Activated T-cell treated with anti-CD3 and anti-CD28 coated beads for 4 hours (primary cell): Measurements from ENCODE around the gene PDE4DIP.
"Not testable (repeated sequence)": the region's sequence is repeated elsewhere in the genome, so short reads cannot be mapped to it uniquely, and the experiment has no call there.

ENCODE experiments used
- DNase-seq: peaks from one replicate; pipeline ENCODE4 v3.0.0-alpha.2; 2020

PDE4DIP gene

GRCh38 chr1:148921047-148921446 lies 76.8 kb downstream of the PDE4DIP start:
- DNase-seq = not testable (repeated sequence)

- not testable (repeated sequence) for DNase-seq
Observed at GRCh38 chr1:148923798-148924197, 79.6 kb downstream of the PDE4DIP start.

GRCh38 chr1:148927645-148928044 lies 83.4 kb downstream of the PDE4DIP start:
- DNase-seq = not testable (repeated sequence)

GRCh38 chr1:148929253-148929652 lies 85.0 kb downstream of the PDE4DIP start:
- not testable (repeated sequence) for DNase-seq

- not testable (repeated sequence) for DNase-seq
Observed at GRCh38 chr1:148935381-148936002, 91.3 kb downstream of the PDE4DIP start.

GRCh38 chr1:148942906-148943305 lies 98.7 kb downstream of the PDE4DIP start:
- not testable (repeated sequence) for DNase-seq

- DNase-seq = not testable (repeated sequence)
Observed at GRCh38 chr1:148945130-148945529, 100.9 kb downstream of the PDE4DIP start.

GRCh38 chr1:148948768-148949167 lies 104.5 kb downstream of the PDE4DIP start:
- not testable (repeated sequence) for DNase-seq

- peak; percentile 42 for DNase-seq
Observed at GRCh38 chr1:148951336-148952227, 107.4 kb downstream of the PDE4DIP start.

GRCh38 chr1:148952253-148952937 lies 108.2 kb downstream of the PDE4DIP start:
- DNase-seq = peak; percentile 25

- DNase-seq = not testable (repeated sequence)
Observed at GRCh38 chr1:148952938-148953616, 108.8 kb downstream of the PDE4DIP start.

- not testable (repeated sequence) for DNase-seq
Observed at GRCh38 chr1:148953730-148954129, 109.5 kb downstream of the PDE4DIP start.

- not testable (repeated sequence) for DNase-seq
Observed at GRCh38 chr1:148958343-148958742, 114.1 kb downstream of the PDE4DIP start.

- not testable (repeated sequence) for DNase-seq
Observed at GRCh38 chr1:148960212-148961000, 116.2 kb downstream of the PDE4DIP start.

- DNase-seq = not testable (repeated sequence)
Observed at GRCh38 chr1:148962127-148962857, 118.1 kb downstream of the PDE4DIP start.

- DNase-seq = not testable (repeated sequence)
Observed at GRCh38 chr1:148966084-148966483, 121.9 kb downstream of the PDE4DIP start.

GRCh38 chr1:148967580-148967979 lies 123.4 kb downstream of the PDE4DIP start:
- DNase-seq = not testable (repeated sequence)

GRCh38 chr1:148968682-148969081 lies 124.5 kb downstream of the PDE4DIP start:
- DNase-seq = not testable (repeated sequence)

- not testable (repeated sequence) for DNase-seq
Observed at GRCh38 chr1:148969126-148969525, 124.9 kb downstream of the PDE4DIP start.

- not testable (repeated sequence) for DNase-seq
Observed at GRCh38 chr1:148975453-148975852, 131.2 kb downstream of the PDE4DIP start.
